B cell (primary cell): ENCODE results near the gene CEMIP. TPM values are rescaled to one million over a fixed set of nuclear protein-coding genes. Genes with fewer than 3 reads are reported as not detected.

Experiments
- ATAC-seq: fragments of 200-7000 bp; cut with Tn5 transposase; one replicate; pipeline ENCODE4 v1.10.0; 2021; ENCODE audit warnings: low read depth, mild to moderate bottlenecking, moderate number of reproducible peaks, moderate library complexity
- CTCF ChIA-PET: fragments of 350-600 bp; sonication (Branson Sonifier 250); formaldehyde crosslinking; loops from one replicate; lab custom pipeline; 2021; ENCODE audit warnings: antibody characterized with exemption, inconsistent platforms; lab: Charles Lee
- POLR2A ChIA-PET: fragments of 350-600 bp; sonication (Branson Sonifier 250); formaldehyde crosslinking; loops from one replicate; lab custom pipeline; 2021; ENCODE audit warnings: antibody characterized with exemption; lab: Charles Lee
- DNase-seq: peaks from one replicate; pipeline ENCODE4 v3.0.0; 2013
- H2AFZ ChIP-seq: 2 replicates; pipeline ENCODE4 v1.6.1; 2012; ENCODE audit warnings: mild to moderate bottlenecking, low read depth, low read length; ENCODE audit not compliant: insufficient read depth, poor library complexity, severe bottlenecking
- H3K27ac ChIP-seq, 2 donors: 1 replicate in 1 of 2; 2 replicates in 1 of 2; pipeline ENCODE4 v1.5.1; 2012 to 2013; ENCODE audit warnings: low read length in 2 of 2, mild to moderate bottlenecking in 2 of 2, moderate library complexity in 1 of 2
- H3K27me3 ChIP-seq, 4 experiments: fragments of 200-600 bp in 1 of 4; sonication (generic) in 1 of 4; replicated peaks in 1 of 4; 1 replicate in 2 of 4; 2 replicates in 2 of 4; pipeline versions ENCODE4 v1.6.1 to v1.7.0; 2013 to 2016; ENCODE audit warnings: low read length in 3 of 4, mild to moderate bottlenecking in 2 of 4, mixed read lengths in 1 of 4, moderate library complexity in 1 of 4; ENCODE audit not compliant: insufficient read depth in 4 of 4, control insufficient read depth in 3 of 4; ENCODE audit errors: control extremely low read depth in 1 of 4
- H3K36me3 ChIP-seq, 2 experiments: replicated peaks in 1 of 2; 1 replicate in 1 of 2; 2 replicates in 1 of 2; pipeline versions ENCODE4 v1.6.1 to v1.7.1; 2013; ENCODE audit warnings: low read length in 1 of 2; ENCODE audit not compliant: insufficient read depth in 2 of 2, control insufficient read depth in 1 of 2; ENCODE audit errors: control extremely low read depth in 1 of 2, extremely low read depth in 1 of 2
- H3K4me1 ChIP-seq, 2 donors: fragments of 200-600 bp in 1 of 2; sonication (generic) in 1 of 2; 1 replicate in 1 of 2; 2 replicates in 1 of 2; pipeline versions ENCODE4 v1.5.1 to v1.6.1; 2013 to 2017; ENCODE audit warnings: low read length in 2 of 2; ENCODE audit not compliant: control insufficient read depth in 2 of 2, insufficient read depth in 2 of 2
- H3K4me2 ChIP-seq: replicated peaks from 2 replicates; pipeline ENCODE3; 2012; ENCODE audit warnings: mild to moderate bottlenecking, low read depth, low read length; ENCODE audit not compliant: poor library complexity, severe bottlenecking
- H3K4me3 ChIP-seq, 5 experiments: fragments of 200-600 bp in 1 of 5; sonication (generic) in 1 of 5; 1 replicate in 3 of 5; 2 replicates in 2 of 5; pipeline versions ENCODE4 v1.5.1 to v1.7.0; 2011 to 2016; ENCODE audit warnings: low read length in 4 of 5, mild to moderate bottlenecking in 4 of 5, low read depth in 2 of 5, control low read depth in 1 of 5, moderate library complexity in 1 of 5; ENCODE audit not compliant: insufficient read depth in 1 of 5; ENCODE audit errors: control extremely low read depth in 1 of 5, extremely low read depth in 1 of 5
- H3K79me2 ChIP-seq: fragments of 200-600 bp; sonication (generic); one replicate; pipeline ENCODE4 v1.6.0; 2016; ENCODE audit warnings: low read length; ENCODE audit not compliant: control insufficient read depth, insufficient read depth
- H3K9ac ChIP-seq: fragments of 200-600 bp; sonication (generic); 2 replicates; pipeline ENCODE4 v1.6.1; 2017; ENCODE audit warnings: mild to moderate bottlenecking, low read length, moderate library complexity
- H3K9me3 ChIP-seq, 3 donors: one replicate each; pipeline versions ENCODE4 v1.6.1 to v1.7.1; 2013; ENCODE audit warnings: low read length in 2 of 3; ENCODE audit not compliant: control insufficient read depth in 2 of 3, insufficient read depth in 1 of 3; ENCODE audit errors: control extremely low read depth in 1 of 3
- H4K20me1 ChIP-seq: 2 replicates; pipeline ENCODE4 v1.6.0; 2012; ENCODE audit warnings: mild to moderate bottlenecking, low read length; ENCODE audit not compliant: insufficient read depth, control insufficient read depth, poor library complexity, severe bottlenecking
- H3K27ac Mint-ChIP-seq: one replicate; pipeline ENCODE4 v1.8.0; 2021; ENCODE audit warnings: mixed read lengths
- H3K27me3 Mint-ChIP-seq: one replicate; pipeline ENCODE4 v1.8.0; 2021; ENCODE audit warnings: mixed read lengths
- H3K4me1 Mint-ChIP-seq: one replicate; pipeline ENCODE4 v1.8.0; 2021; ENCODE audit warnings: mixed read lengths
- H3K4me3 Mint-ChIP-seq: one replicate; pipeline ENCODE4 v1.8.0; 2021; ENCODE audit warnings: mixed read lengths
- H3K9me3 Mint-ChIP-seq: one replicate; pipeline ENCODE4 v1.8.0; 2022; ENCODE audit warnings: mixed read lengths; ENCODE audit not compliant: insufficient read depth
- CTCF ChIP-seq: fragments of 200-600 bp; IDR thresholded peaks from one replicate; pipeline ENCODE4 v1.8.0; 2022; ENCODE audit warnings: antibody characterized with exemption, mild to moderate bottlenecking
- EZH2 ChIP-seq: IDR thresholded peaks from 2 replicates; pipeline ENCODE4 v1.6.1; 2012; ENCODE audit warnings: borderline replicate concordance, low read depth, mild to moderate bottlenecking, moderate library complexity, low read length; ENCODE audit not compliant: insufficient read depth, poor library complexity, severe bottlenecking
- WGBS: methylation state at CpG from one replicate; pipeline ENCODE4 v1.1.5; 2013; ENCODE audit warnings: missing lambda C conversion rate; ENCODE audit not compliant: insufficient coverage; 5-methylcytosine and 5-hydroxymethylcytosine counted together
- intact Hi-C: fragments of 100-400 bp; cut with micrococcal nuclease; formaldehyde crosslinking; loops from one replicate; pipeline ENCODE4 v1.10.0; 2022
- polyA plus RNA-seq: library from polyadenylated mRNA; depleted of rRNA; stranded (reverse); fragments of >200 nt; gene quantifications from 2 replicates; pipeline ENCODE4 v1.2.3, GENCODE V29; 2012
- total RNA-seq, 2 donors: library from RNA; stranded (reverse); fragments of 120-200 nt in 1 of 2; gene quantifications; 1 replicate in 1 of 2; 2 replicates in 1 of 2; pipeline versions ENCODE4 v1.2.3 to v1.2.4, GENCODE V29; 2013 to 2022

Gene CEMIP
- total and polyA plus RNA-seq, 2 donors (not counting 1 experiment from before 2014, with no cell fraction given) = 0.32 TPM; not detected in 1

- Histone ChIP-seq H3K9me3 (no peaks in the 10 kb centered on the region), H3K4me2 (no peak overlapping the region), H3K9ac (no peak overlapping the region), H3K4me3 (no peak overlapping the region), H3K36me3 (no peaks in the 10 kb centered on the region), H3K27me3 (no peaks in the 10 kb centered on the region), H3K27ac (no peak overlapping the region), H4K20me1 (no peaks in the 10 kb centered on the region), H2AFZ (no peak overlapping the region), H3K79me2 (no peaks in the 10 kb centered on the region), H3K4me1 (no peaks in the 10 kb centered on the region)
- no peaks in the 10 kb centered on the region for H3K9me3 Mint-ChIP-seq
- POLR2A ChIA-PET = no interaction called here
- no peaks in the 10 kb centered on the region for H3K4me1 Mint-ChIP-seq
- H3K27ac Mint-ChIP-seq = no peak overlapping the region
- H3K4me3 Mint-ChIP-seq = no peak overlapping the region
- CTCF ChIA-PET = interaction anchor here (1.1 kb wide), 1 partner anchor 99 kb away, joined by 3 read pairs; no protein-coding TSS in a partner anchor
- ATAC-seq = no peak
- H3K27me3 Mint-ChIP-seq = no peaks in the 10 kb centered on the region
- WGBS = 91% methylated on average over 5 of the region's 5 CpGs
- TF ChIP-seq EZH2 = no peak
- TF ChIP-seq CTCF = no peak
- DNase-seq = no peak
- intact Hi-C loops = no loop called here
These were observed 91.7 kb downstream of the CEMIP start for GRCh38 chr15:80870893-80871292.

GRCh38 chr15:80871858-80872257, 92.7 kb downstream of the CEMIP start:
- intact Hi-C loops = no loop called here
- no peak overlapping the region for H3K9ac ChIP-seq
- H3K27me3 Mint-ChIP-seq = peaks cover 3% of the 10 kb centered on the region
- H3K4me1 ChIP-seq = no peaks in the 10 kb centered on the region
- DNase-seq = no peak
- TF ChIP-seq EZH2 = no peak
- TF ChIP-seq CTCF = no peak
- no peak overlapping the region for H3K4me3 ChIP-seq
- H4K20me1 ChIP-seq = no peaks in the 10 kb centered on the region
- H3K9me3 ChIP-seq = no peaks in the 10 kb centered on the region
- H3K36me3 ChIP-seq = no peaks in the 10 kb centered on the region
- WGBS = 94% methylated on average over 11 of the region's 12 CpGs
- H3K79me2 ChIP-seq = no peaks in the 10 kb centered on the region
- no peak overlapping the region for H3K27ac Mint-ChIP-seq
- H3K9me3 Mint-ChIP-seq = no peaks in the 10 kb centered on the region
- CTCF ChIA-PET = interaction anchor here (1.5 kb wide), 1 partner anchor 41 kb away, joined by 3 read pairs; no protein-coding TSS in a partner anchor
- H3K4me3 Mint-ChIP-seq = no peak overlapping the region
- H3K27ac ChIP-seq = no peak overlapping the region
- ATAC-seq = no peak
- H3K4me2 ChIP-seq = no peak overlapping the region
- no peaks in the 10 kb centered on the region for H3K4me1 Mint-ChIP-seq
- POLR2A ChIA-PET = no interaction called here
- no peaks in the 10 kb centered on the region for H3K27me3 ChIP-seq
- H2AFZ ChIP-seq = no peak overlapping the region
